WTC11 (cell line): ENCODE results near the gene PPIG.

Experiments
- FOXP1 ChIP-seq: sonication (generic); formaldehyde crosslinking; IDR thresholded peaks from 2 replicates; pipeline ENCODE4 v1.8.0; 2022; ENCODE audit warnings: missing genetic modification reagents, mild to moderate bottlenecking, moderate library complexity, borderline replicate concordance
- TF ChIP-seq, protein P1 (sequence below): sonication (generic); formaldehyde crosslinking; IDR thresholded peaks from 2 replicates; pipeline ENCODE4 v1.8.1; 2022; ENCODE audit warnings: mild to moderate bottlenecking, moderate library complexity, missing genetic modification reagents

DNA sequence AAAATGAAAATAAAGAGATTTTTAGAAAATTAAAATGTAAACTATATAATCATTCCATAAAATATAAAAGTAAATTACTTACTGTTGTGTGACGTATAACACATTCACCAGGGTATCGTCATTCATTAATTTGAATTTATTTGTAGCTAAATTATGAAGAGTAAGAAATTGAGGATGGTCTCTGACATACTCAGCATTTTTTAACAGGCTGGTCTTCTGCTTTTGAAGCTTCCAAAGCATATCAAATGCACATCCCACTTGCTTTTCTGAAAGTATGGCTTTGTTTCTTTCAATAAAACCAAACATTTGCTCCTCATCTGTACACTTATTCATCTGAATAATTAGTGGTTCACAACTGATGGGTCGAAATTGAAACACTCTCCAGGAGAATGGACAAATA is 12.6 kb upstream of the PPIG start:
- TF ChIP-seq, protein P1, sequence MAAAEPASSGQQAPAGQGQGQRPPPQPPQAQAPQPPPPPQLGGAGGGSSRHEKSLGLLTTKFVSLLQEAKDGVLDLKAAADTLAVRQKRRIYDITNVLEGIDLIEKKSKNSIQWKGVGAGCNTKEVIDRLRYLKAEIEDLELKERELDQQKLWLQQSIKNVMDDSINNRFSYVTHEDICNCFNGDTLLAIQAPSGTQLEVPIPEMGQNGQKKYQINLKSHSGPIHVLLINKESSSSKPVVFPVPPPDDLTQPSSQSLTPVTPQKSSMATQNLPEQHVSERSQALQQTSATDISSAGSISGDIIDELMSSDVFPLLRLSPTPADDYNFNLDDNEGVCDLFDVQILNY (CRISPR knock-in tag): no peak
- TF ChIP-seq FOXP1 (CRISPR knock-in tag): no peak
